Activated T-cell treated with anti-CD3 and anti-CD28 coated beads for 4 hours (primary cell): ENCODE measurements around the gene OOEP.

Experiments used
- DNase-seq: peaks from one replicate; pipeline ENCODE4 v3.0.0-alpha.2; 2020

Gene OOEP

GRCh38 chr6:73364121-73364520 is 5.6 kb downstream of the OOEP start:
- no peak for DNase-seq

- no peak for DNase-seq
These were observed 6.2 kb downstream of the OOEP start for GRCh38 chr6:73363537-73363875.

GRCh38 chr6:73362869-73363536 is 6.7 kb downstream of the OOEP start:
- DNase-seq = no peak

GRCh38 chr6:73362358-73362757 is 7.3 kb downstream of the OOEP start, which contains the start of gene KHDC3L:
Gene KHDC3L, plus strand, starts transcription at chr6:73362658. Its CDS starts 72 bp downstream, at chr6:73362730.
- DNase-seq = no peak

- DNase-seq = no peak
These were observed 15.8 kb downstream of the OOEP start, which contains the start of gene DPPA5 for GRCh38 chr6:73353636-73354593. Gene DPPA5, minus strand, starts transcription at chr6:73354276. Its CDS starts 51 bp downstream, at chr6:73354225.

- no peak for DNase-seq
These were observed 20.4 kb downstream of the OOEP start for GRCh38 chr6:73349311-73349710.

GRCh38 chr6:73348550-73349204 is 21.0 kb downstream of the OOEP start:
- no peak for DNase-seq

GRCh38 chr6:73343164-73343563 is 26.5 kb downstream of the OOEP start:
- DNase-seq = no peak

- DNase-seq = no peak
These were observed 27.5 kb downstream of the OOEP start for GRCh38 chr6:73342174-73342573.

GRCh38 chr6:73341335-73341734 is 28.4 kb downstream of the OOEP start:
- DNase-seq = no peak

- DNase-seq = no peak
These were observed 29.6 kb downstream of the OOEP start for GRCh38 chr6:73340048-73340447.

GRCh38 chr6:73339340-73339739 is 30.4 kb downstream of the OOEP start:
- DNase-seq = no peak

GRCh38 chr6:73329201-73329600 is 40.5 kb downstream of the OOEP start:
- DNase-seq = no peak

GRCh38 chr6:73328790-73329189 is 40.9 kb downstream of the OOEP start:
- no peak for DNase-seq

- no peak for DNase-seq
These were observed 44.0 kb downstream of the OOEP start for GRCh38 chr6:73325656-73326055.

- DNase-seq = no peak
These were observed 46.4 kb downstream of the OOEP start for GRCh38 chr6:73323323-73323722.
